GM23338 (cell line): Measurements from ENCODE around the gene CCPG1.

Experiments
- EZH2 ChIP-seq: fragments of 200-600 bp; sonication (generic); IDR thresholded peaks from one replicate; pipeline ENCODE4 v1.8.0; 2017; ENCODE audit warnings: antibody characterized with exemption, mild to moderate bottlenecking, low read depth; ENCODE audit not compliant: unreplicated experiment
- POLR2AphosphoS5 ChIP-seq: IDR thresholded peaks from 2 replicates; pipeline ENCODE4 v1.6.1; 2016; ENCODE audit warnings: antibody characterized with exemption, low read depth

DNA sequence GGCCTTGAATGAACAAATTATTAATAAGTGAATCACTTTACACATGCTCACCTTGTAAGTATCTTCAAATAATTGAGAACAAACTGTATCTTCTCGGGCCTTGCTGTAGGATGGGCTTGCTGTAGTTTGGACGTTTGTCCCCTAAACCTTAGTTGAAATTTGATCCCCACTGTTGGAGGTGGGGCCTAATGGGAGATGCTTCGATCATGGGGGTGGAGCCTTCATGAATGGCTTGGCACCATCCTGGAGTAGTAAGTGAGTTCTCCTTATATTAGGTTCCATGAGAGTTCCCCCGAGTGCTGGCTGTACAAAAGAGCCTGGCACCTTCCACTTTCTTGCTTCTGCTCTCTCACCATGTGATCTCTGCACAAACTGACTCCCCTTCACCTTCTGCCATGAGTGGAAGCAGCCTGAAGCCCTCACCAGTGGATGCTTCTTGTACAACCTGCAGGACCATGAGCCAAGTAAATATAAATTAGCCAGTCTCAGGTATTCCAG is 59.8 kb downstream of the CCPG1 start:
- TF ChIP-seq EZH2 (no peak), POLR2AphosphoS5 (no peak)
